ENCODE measurements around the gene TMEM169.

TMEM169 gene

GRCh38 chr2:216108310-216108966 lies 26.7 kb downstream of the TMEM169 start:
- DNase-seq: no peak

- DNase-seq: peak; percentile 99
Observed at GRCh38 chr2:216108967-216109921, 27.5 kb downstream of the TMEM169 start, which contains the start of gene XRCC5. XRCC5 (plus strand) TSS chr2:216109348; CDS start chr2:216109437, 89 bp downstream.

DNA sequence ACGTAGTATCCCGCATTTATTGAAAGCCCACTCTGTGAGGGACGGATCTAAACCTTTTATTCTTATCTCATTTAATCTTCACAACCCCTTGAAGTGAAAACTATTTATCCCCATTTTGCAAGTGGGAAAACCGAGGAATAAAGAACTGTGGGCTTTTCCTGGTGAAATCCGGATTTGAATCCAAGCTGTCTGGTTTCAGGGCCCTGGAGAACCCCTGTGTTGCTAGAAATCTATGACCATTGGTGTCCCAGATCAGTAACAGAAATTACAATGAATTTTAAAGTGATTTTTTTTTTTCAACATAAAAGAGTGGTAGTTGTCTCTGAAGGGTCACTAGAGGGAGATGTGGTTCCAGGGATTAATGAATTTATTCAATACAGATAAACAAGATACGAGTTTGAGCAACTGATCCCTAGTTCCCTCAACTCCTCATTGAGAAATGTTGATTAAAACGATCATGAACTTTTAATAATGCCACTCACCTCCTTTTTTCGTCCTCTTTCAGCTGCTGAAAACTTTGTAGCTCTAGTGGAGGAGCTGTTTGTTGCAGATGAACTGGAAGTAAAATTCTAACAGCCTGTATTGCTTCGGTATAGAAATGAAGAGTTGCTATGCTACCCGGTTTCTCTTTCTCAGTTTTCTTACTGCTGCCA lies 28.4 kb downstream of the TMEM169 start:
- no peak for DNase-seq

DNA sequence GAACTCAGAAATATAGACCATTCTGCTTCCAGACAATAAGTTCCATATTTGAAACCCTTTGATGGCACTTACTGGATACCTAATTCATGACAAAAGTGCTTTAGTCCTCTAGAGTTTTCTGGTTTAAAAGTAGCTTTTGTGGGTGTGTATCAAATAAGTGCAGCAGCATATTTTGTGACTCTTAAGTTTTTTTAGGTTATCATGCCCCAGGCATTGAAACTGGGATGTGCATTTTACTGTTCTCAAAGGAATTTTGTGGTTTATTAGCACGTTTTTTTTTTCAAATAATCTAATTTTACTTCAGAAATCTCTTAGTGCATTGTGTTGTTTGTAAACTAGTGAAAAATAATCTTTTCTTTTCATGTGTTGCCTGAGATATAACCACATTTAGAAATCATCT lies 28.9 kb downstream of the TMEM169 start:
- DNase-seq: no peak

- no peak for DNase-seq
Observed at GRCh38 chr2:216111122-216111521, 29.4 kb downstream of the TMEM169 start.

DNA sequence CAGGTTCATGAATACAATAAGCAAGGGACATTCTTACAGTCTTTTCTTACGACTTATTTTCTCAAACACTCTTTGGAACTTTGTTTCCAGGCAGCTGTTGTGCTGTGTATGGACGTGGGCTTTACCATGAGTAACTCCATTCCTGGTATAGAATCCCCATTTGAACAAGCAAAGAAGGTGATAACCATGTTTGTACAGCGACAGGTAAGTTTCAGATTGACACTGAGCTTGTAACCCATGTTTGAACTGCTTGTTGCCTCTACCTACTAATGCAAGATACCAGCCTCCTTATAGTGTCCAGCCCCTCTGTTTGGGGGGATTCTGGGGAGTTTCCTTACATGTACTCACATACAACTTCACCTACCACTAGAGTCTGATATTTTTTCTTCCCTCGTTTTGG lies 31.2 kb downstream of the TMEM169 start:
- no peak for DNase-seq

GRCh38 chr2:216113572-216113971 lies 31.9 kb downstream of the TMEM169 start:
- no peak for DNase-seq

DNA sequence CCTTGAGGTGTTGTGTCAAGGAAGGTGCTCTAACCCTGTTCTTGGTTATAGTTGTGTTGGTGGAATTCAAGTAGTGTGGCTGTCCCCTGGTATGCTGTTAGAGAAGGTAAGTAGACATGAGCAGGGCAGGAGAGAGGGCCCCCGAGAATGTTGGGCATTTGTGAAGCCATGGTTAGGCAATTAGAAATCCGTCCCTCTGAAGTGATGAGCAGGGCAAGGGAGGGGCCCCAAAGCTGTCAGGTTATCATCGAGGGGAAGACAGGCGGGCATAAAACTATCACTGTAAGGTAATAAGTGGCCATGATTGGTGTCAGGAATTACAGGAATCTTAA lies 32.6 kb downstream of the TMEM169 start:
- DNase-seq: no peak

DNA sequence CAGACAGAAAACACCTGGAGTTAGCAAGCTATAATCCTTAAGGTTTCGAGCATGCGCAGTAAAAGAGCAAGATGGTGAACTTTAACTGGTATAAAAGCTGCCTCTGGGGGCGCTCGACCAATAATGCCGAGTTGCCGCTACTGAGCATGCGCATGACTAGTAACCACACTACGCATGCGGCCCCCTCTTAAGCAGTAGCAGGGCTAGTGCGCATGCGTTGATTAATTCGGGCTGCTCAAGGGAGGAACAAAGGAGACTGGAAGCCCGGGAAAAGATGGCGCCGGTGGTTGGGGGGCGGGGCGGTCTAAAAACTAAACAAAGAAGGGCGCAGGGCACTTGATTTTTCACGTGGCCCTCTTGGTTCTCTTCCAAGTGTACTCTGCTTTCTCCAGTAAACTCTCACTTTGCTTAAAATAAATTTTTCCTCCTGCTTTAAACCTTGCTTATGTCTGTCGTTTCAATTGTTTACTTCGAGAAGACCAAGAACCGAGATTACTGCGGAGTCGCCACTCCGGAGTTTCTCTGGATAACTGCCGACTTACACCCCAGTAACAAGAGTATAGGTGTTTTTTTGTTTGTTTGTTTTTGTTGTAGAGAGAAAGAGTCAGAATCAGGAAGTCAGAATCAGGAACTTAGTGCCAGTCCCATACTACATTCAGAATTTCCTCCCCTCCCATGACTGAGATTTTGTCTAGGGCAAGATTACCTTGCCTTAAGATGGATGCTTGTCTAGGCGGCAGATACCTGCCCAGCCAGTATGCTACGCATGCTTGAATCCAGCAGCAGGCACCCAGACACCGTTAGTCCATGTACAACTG lies 33.2 kb downstream of the TMEM169 start:
- peak; percentile 98 for DNase-seq

DNA sequence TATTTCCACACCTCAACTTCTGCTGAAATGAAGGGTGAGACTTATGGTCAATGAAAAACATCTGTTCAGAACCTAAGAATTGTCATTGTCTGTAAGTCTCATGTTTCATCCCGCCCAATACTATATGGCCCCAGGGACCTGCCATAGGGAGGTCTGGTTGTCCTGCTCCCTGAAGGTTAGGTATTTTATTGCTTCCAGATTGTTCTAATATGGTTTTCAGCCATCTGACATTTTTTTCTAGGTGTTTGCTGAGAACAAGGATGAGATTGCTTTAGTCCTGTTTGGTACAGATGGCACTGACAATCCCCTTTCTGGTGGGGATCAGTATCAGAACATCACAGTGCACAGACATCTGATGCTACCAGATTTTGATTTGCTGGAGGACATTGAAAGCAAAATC lies 34.7 kb downstream of the TMEM169 start:
- DNase-seq: no peak

GRCh38 chr2:216117561-216118340 lies 36.0 kb downstream of the TMEM169 start:
- DNase-seq: no peak

- no peak for DNase-seq
Observed at GRCh38 chr2:216118474-216118873, 36.8 kb downstream of the TMEM169 start.

GRCh38 chr2:216119146-216119545 lies 37.4 kb downstream of the TMEM169 start:
- no peak for DNase-seq

- DNase-seq: no peak
Observed at GRCh38 chr2:216119986-216120385, 38.3 kb downstream of the TMEM169 start.

GRCh38 chr2:216121255-216121654 lies 39.5 kb downstream of the TMEM169 start:
- no peak for DNase-seq

DNA sequence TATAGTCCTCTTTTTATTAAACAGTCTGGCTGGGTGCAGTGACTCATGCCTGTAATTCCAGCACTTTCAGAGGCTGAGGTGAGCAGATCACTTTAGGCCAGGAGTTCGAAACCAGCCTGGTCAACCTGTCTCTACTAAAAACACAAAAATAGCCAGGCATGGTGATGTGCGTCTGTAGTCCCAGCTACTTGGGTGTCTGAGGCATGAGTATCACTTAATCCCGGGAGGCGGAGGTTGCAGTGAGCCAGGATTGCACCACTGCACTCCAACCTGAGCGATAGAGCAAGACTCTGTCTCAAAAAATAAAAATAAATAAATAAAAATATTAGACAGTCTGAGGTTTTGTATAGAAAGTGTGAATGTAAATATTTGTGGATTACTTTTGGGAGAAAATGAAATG lies 45.2 kb downstream of the TMEM169 start:
- DNase-seq: no peak

- DNase-seq: no peak
Observed at GRCh38 chr2:216130346-216130971, 48.7 kb downstream of the TMEM169 start.

- no peak for DNase-seq
Observed at GRCh38 chr2:216131175-216131926, 49.6 kb downstream of the TMEM169 start.

GRCh38 chr2:216132585-216132984 lies 50.9 kb downstream of the TMEM169 start:
- no peak for DNase-seq

DNA sequence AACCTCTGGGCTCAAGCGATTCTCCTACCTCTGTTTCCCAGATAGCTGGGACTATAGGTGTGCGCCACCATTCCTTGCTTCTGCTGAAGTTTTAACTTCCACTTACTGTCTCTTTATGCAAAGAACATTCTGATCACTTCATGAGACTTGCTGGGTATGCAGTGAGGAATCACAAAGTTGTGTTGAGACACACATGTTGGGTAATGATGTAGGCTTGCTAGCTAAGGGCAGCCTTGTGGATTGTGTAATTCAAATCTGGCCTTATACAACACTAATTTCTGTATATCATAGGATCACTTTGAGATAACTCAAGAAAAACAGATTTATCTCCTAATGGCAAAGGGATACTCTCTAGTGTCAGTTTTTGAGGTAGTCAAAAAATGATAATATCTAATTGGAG lies 51.7 kb downstream of the TMEM169 start:
- DNase-seq: no peak
